Stimulated activated CD8-positive, alpha-beta memory T cell treated with anti-CD3 and anti-CD28 coated beads, Interleukin-2, amount 100 ng/mL, for 1 hour (primary cell): ENCODE results near the gene COL26A1.
"Not testable (repeated sequence)": the region's sequence is repeated elsewhere in the genome, so short reads cannot be mapped to it uniquely, and the experiment has no call there.

Source experiments
- DNase-seq, 2 donors: peaks; one replicate each; pipeline ENCODE4 v3.0.0-alpha.2; 2020; ENCODE audit warnings: low read depth in 2 of 2

The COL26A1 gene

GRCh38 chr7:101496017-101496416 lies 133.3 kb downstream of the COL26A1 start:
- no peak for DNase-seq

GRCh38 chr7:101501351-101501750 lies 138.7 kb downstream of the COL26A1 start:
- DNase-seq: no peak

- DNase-seq: no peak
These were observed 139.9 kb downstream of the COL26A1 start for GRCh38 chr7:101502466-101503098.

- not testable (repeated sequence) for DNase-seq
These were observed 142.8 kb downstream of the COL26A1 start for GRCh38 chr7:101505510-101505909.

- no peak for DNase-seq
These were observed 143.9 kb downstream of the COL26A1 start for GRCh38 chr7:101506531-101506930.

- no peak for DNase-seq
These were observed 144.7 kb downstream of the COL26A1 start for GRCh38 chr7:101507327-101507726.

GRCh38 chr7:101507791-101508252 lies 145.1 kb downstream of the COL26A1 start:
- no peak for DNase-seq

- DNase-seq: no peak
These were observed 147.6 kb downstream of the COL26A1 start for GRCh38 chr7:101510297-101510696.

GRCh38 chr7:101511965-101512364 lies 149.3 kb downstream of the COL26A1 start:
- DNase-seq: no peak

GRCh38 chr7:101516851-101517250 lies 154.2 kb downstream of the COL26A1 start:
- no peak for DNase-seq

- DNase-seq: no peak
These were observed 154.6 kb downstream of the COL26A1 start for GRCh38 chr7:101517304-101517703.

- DNase-seq: no peak
These were observed 155.7 kb downstream of the COL26A1 start for GRCh38 chr7:101518336-101518735.

GRCh38 chr7:101519324-101520023 lies 156.8 kb downstream of the COL26A1 start:
- DNase-seq: no peak

GRCh38 chr7:101521430-101521925 lies 158.8 kb downstream of the COL26A1 start:
- no peak for DNase-seq

- no peak for DNase-seq
These were observed 159.3 kb downstream of the COL26A1 start for GRCh38 chr7:101522021-101522420.

GRCh38 chr7:101527844-101528667 lies 165.4 kb downstream of the COL26A1 start:
- DNase-seq: no peak

GRCh38 chr7:101529560-101529959 lies 166.9 kb downstream of the COL26A1 start:
- no peak for DNase-seq

GRCh38 chr7:101531726-101532357 lies 169.2 kb downstream of the COL26A1 start:
- no peak for DNase-seq

GRCh38 chr7:101532400-101533102 lies 169.9 kb downstream of the COL26A1 start:
- no peak for DNase-seq

- DNase-seq: no peak
These were observed 170.4 kb downstream of the COL26A1 start for GRCh38 chr7:101533103-101533465.
